Right lobe of liver (tissue), 4 donors: ENCODE measurements around the gene EZH1.

Source experiments
- CTCF ChIP-seq, 4 donors: fragments of 200-600 bp in 3 of 4; fragments of 450-650 bp in 1 of 4; IDR thresholded peaks; one replicate each; pipeline versions ENCODE4 v1.5.1 to v1.8.0; 2016 to 2022; ENCODE audit warnings: antibody characterized with exemption in 4 of 4, mild to moderate bottlenecking in 2 of 4
- POLR2A ChIP-seq: fragments of 450-650 bp; IDR thresholded peaks from one replicate; pipeline ENCODE4 v1.6.1; 2017; ENCODE audit warnings: antibody characterized with exemption, mild to moderate bottlenecking
- donor health status: DM: no; HTN: no; CAD: no.
- donor health status: DM: no; HTN: no; CAD: no.
- donor health status: DM: no; HTN: yes; CAD: no.

DNA sequence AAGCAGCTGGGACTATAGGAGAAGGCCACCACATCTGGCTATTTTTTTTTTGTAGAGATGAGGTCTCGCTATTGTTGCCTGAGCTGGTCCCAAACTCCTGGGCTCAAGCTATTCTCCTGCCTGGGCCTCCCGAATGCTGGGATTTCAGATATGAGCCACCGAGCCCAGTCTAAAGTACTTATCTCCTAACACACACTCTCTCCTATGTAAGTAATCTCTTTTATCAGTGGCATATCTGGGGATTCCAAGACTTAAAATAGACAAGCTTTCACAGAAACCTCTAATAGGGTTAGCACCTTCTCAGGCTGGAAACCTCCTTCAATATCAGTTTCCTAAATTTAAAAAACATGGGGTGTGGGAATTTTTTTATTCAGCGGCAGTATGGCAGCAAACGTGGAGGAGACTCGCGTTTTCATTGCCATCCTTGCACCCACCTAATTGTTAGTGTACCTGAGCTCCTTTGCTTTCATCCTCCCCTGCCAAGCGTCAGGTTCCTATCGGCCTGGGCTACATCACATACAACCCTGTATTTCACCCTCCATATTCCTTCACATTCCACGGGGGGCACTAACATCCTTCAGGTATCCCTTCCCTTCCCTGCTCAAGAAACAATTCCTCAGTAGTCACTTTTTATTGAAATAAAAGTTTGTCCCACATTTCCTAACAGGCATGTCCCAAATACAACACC lies 1.1 kb downstream of the EZH1 start:
- peak in 1 of 4 donors; percentile 5 for TF ChIP-seq CTCF (IDR thresholded peaks at IDR 0.05)
- no peak for TF ChIP-seq POLR2A
